HG02759 (cell line): ENCODE results near the gene TMEM255B.
"Not testable (repeated sequence)": the region's sequence is repeated elsewhere in the genome, so short reads cannot be mapped to it uniquely, and the experiment has no call there.

Source experiments
- ATAC-seq: cut with Tn5 transposase; IDR thresholded peaks from one replicate; pipeline ENCODE4 v1.9.1; 2021; ENCODE audit warnings: mild to moderate bottlenecking, moderate library complexity; ENCODE audit not compliant: unreplicated experiment

Gene TMEM255B

DNA sequence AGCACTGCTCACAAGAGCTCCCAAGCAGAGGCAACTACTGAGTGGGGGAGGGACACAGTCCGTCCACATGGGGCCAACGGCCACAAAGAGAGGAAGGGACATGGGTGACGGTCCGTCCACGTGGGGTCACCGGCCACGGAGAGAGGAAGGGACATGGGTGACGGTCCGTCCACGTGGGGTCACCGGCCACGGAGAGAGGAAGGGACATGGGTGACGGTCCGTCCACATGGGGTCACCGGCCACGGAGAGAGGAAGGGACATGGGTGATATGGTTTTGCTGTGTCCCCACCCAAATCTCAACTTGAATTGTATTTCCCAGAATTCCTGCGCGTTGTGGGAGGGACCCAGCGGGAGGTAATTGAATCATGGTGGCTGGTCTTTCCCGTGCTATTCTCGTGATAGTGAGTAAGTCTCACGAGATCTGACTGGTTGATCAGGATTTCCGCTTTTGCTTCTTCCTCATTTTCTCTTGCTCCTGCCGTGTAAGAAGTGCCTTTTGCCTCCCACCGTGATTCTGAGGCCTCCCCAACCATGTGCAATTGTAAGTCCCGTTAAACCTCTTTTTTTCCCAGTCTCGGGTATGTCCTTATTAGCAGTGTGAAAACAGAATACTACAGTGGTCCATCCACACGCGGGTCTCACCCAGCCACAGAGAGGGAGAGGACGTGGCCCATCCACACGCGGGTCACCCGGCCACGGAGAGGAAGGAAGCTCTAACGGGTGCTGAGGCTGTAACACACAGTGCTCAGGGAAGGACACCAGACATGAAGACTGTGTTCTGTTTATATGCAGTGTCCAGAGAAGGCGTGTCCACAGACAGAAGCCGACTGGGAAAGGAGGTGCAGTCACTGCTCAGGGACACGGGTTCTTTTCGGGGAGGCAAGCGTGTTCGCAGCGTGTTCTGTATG, 56.4 kb downstream of the TMEM255B start:
- ATAC-seq = no peak

DNA sequence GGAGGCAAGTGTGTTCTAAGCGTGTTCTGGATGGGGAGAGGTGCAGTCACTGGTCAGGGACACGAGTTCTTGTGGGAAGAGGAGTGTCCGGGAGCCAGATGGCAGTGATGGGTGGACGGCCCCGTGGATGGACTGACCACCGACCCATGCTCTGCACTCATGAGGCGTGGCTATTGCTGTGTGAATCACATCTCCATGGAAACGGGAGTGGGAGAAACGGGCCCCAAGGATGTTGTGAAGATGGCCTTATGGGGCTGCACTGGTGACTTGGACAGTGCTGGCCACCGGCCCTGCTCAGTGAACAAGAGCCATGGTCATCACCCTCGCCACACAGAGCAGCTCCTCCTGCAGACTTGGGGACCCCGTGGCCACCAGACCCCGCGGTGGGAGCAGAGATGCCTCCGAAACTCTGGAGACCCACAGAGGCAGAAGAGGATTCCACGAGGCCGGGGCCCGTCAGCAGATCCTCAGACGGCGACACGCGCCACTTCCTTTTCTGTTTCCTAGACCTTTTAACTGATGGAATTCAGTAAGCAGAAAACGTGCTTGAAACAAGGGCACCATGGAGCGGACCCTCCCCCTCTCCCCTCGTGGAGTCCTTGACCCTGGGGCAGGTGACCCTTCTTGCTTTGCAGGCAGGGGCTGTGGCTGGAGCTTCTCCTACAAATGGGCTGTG, 57.4 kb downstream of the TMEM255B start:
- no peak for ATAC-seq

DNA sequence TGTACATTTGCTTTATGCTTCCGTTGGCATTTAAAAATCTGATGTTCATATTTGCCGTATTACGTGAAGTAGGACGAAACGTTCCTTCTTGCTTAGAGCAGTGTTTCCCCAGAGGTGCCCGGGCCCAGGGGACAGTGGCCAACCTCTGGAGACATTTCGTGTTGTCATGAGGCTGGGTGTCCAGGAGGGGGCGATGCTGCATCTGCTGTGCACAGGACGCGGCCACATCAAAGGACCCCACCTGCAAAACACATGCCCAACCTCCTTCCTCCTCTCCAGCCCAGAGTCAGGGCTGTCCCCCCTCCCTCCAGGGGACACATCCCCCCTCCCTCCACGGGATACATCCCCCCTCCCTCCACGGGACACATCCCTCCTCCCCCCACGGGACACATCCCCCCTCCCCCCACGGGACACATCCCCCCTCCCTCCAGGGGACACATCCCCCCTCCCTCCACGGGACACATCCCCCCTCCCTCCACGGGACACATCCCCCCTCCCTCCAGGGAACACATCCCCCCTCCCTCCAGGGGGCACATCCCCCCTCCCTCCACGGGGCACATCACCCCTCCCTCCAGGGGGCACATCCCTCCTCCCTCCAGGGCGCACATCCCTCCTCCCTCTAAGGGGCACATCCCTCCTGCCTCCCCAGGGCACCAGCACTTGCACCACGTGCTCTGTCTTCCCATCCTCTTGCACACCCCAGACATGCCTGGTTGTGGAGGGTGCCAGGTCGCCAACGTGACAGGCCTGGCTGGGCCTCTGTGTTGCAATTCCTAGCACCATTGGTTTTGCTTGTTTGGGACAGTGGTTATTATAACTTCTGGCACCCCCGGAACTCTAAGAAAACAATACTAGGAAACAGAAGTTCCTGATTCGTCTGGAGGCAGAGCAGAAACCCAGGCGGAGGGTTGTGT, 58.2 kb downstream of the TMEM255B start:
- ATAC-seq = peak; percentile 54

DNA sequence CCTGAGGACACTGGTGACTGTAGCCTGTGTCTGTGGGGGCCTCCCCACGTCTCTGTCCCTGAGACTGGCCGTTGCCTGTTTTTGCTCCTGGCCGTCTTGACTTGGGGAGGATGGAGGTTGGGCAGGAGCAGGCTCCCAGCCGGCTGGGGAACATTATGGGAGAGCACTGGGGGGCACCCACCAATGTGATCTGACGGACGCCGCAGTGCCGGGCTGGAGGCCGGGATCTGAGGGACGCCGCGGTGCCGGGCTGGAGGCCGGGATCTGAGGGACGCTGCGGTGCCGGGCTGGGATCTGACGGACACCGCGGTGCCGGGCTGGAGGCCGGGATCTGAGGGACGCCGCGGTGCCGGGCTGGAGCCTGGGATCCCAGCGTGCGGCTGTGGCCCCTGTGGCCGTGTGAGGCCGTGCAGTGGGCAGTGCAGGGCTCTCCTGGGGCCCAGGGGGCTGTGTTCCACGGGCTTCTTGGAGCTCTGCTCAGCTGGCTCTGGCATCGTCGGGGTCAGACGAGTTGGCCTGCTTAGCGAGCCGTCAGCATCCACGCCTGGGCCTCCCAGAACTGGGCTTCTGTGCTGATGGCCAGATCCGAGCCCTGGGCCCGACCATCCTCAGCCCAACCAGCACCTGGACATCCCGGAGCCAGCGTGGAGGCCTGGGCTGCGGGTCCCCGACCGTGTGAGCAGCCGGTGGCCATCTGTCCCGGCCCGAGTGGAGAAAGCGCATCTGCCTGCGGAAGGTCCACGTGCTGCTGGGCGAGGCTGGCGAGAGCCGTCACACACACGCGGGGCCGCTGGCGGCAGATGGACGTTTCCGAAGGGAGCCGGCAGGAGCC, 59.0 kb downstream of the TMEM255B start:
- no peak for ATAC-seq

DNA sequence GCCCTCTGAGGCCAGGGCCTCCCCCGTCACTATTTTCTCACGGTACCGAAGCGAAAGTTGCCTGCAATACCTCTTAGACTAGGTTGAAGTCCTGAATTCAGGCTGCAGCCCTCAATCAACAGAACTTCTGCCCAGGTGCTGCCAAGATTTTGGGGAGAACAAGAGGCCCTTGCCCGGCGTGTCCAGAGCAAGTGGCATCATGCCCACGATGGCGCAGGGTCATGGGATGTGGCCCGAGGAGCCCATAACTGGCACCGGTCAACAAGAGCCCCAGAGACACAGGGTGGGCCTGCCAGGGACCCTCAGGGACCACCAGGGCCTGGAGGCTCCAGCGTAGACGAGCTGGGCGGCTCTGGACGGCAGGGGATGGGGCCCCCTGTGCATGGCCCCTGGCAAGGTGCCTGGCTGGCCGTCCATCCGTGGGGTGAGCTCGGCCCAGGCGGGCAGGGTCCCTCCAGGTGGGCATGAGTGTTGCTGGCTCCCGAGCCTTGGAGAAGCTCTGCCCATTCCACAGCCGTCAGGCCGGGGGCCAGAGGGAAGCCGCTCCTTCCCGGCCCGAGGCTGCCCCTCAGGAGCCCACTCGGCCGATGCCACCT, 59.8 kb downstream of the TMEM255B start:
- no peak for ATAC-seq

DNA sequence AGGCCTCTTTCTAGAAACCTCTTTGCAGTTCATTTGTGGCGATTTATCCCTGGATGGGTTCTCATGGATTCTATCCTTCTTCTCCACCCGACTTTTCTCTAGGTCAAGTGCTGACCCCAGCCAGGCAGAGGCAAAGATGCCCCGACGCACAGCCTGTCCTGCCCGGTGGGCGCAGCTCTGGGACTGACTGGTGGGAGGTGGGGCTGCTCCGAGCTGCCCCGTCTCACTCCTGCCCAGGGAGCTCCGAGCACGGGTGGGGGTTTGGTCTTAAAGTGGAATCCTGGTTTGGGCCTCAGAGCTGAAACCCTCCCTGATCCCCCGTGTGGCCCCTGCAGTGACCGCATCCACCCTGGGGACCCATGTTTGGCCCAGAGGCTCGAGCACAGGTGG, 60.3 kb downstream of the TMEM255B start:
- no peak for ATAC-seq

DNA sequence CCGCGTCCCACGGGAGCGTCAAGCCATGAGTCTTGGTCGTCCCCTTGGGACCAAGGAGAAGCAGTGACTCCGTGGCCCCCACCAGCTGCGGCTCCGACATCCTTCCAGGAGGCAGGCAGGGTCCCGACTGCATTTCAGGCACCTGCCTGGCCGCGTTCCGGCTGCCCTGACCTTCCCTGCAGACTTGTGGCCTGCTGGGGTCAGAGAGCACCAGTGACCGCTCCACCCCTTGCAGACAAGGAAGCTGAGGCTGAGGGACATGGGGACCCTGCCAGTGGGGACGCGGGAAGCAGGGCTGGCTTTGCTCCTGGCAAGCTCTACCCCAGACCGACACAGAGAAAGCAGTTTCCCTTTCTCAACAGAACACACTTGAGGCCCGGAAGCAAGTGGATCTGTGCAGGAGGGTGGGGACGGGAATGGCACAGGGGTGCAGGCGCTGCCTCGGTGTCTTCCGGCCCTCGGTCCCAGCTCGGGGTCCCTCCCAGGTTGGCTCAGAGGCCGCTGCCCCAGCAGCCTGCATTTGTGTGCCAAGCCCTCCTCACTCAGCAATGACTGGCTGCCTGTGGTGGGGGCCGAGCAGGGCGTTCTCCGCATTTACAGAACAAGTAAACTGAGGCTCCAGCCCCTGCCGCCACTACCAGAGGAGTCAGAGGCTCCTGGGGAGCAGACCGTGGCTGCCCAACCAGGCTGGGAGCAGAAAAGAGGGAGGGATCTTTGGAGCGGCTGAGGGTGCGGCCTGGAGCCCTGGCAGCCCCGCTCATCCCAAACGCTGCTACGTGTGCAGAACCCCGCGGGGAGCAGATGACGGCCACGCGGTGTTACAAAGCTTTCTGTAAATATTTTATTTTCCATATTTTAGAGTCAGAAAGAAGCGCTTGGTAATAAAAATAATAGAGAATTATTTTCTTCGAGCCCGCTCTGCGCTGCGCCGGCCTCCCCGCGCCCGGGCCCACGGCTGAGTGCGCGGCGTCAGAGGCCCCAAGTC, 61.0 kb downstream of the TMEM255B start:
- ATAC-seq = no peak

DNA sequence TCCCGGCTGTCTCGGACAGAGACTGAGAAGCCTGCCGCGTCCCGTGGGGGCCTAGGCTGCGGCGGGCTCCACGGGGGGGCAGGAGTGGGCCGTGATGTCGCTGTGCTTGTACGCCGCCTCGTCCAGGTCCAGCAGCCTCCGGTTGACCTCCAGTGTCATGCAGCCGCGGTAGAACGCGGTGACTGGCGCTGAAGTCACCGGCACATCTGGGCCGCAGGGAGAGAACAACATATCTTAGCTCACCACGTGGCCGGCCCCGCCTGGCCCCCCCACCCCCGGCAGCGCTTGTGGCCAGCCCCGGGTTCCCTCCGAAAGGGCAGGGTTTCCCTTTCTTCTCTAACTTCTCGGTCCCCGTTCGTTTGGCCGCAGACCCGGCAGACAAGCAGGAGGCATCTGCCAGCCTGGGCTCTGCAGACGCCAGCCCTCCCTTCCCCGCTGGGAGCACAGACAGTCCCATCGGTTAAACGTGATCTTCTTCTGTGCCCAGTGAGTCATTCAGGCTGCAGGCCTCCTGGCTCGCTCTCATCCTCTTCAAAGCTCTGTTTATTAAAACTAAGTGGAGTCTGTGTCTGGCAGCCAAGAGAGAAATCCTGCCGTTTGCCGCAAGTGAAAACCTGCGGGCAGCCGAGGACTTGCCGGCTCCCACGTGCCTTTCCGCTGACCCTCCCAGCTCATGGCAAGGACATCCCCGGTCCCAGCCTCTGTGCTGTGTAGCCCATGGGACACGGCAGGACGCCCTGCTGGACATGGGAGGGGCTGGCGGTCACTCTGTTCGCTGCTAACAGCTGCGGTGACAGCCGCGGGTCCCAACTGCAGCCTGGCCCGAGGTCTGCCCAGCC, 62.0 kb downstream of the TMEM255B start:
- ATAC-seq = no peak

DNA sequence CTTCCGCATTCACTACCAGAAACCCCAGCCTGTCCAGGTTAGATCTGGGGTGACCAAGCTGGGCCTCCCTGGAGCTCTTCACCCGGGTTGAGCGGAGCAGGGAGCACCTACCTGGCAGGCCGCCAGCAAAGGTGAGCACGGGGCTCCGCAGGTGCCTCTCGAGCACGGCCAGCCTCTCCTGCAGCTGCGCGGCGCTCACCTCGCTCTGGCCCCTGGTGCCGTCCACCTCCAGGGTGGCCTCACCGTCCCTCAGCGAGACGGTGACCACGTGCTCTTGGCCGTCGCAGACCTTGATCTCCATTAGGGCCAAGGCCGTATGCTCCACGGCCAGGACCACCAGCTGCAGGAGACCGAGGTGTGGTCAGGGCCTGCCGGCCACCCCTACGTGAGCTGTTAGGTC, 62.8 kb downstream of the TMEM255B start:
- ATAC-seq = no peak

DNA sequence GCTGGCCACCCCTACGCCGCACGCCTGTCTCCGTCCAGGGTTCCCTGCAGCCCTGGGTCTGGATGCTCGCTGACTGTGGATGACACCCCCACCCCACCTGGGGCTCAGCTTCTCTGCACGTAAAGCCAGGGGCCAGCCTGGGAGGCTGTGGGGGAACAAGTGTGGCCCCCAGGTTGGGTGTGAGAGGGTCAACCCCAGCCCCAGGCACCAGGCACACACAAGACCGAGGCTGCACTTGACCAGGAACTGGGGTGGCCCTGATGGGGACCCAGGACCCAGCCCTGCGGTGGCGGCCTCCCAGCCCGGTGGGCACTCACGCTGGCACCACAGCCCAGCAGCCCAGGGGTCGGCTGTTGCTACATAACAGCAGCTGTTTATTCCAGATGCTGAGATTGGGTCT, 63.2 kb downstream of the TMEM255B start:
- ATAC-seq = no peak

DNA sequence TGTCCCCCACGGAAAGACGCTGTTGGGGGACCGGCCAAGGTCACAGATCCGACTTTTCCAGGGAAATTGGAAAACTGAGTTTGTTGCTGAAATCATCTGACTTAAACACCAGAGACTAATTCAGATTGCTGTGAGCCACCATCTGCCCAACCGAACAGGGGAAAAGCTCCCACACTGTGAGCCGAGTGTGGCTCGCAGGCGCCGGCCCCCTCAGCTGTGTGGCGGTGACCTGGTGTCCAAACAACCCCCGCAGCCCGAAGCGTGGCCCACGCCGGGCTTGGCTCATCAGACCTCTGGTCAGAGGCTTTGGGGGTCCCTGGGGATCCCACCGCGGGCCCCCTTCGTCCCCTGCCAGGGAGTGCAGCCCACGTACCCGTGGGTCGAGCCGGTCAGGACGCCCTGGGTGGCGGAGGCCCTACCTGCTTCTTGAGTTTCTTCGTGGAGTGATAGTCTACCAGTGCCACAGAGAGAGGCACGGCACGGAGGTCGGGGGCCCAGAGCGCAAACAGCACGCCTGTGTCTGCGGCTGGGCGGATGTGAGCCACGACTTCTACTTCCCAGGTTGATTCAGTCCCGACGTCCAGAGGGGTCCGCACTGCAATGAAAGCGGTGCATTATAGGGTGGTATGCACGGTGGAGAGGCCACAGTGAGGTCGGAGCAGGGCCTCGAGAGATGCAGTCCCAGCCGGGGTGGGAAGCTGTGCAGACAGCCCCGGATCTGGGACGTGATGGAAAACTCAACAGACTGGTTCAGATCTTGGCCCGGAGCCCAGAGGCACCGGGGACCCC, 64.1 kb downstream of the TMEM255B start:
- no peak for ATAC-seq

DNA sequence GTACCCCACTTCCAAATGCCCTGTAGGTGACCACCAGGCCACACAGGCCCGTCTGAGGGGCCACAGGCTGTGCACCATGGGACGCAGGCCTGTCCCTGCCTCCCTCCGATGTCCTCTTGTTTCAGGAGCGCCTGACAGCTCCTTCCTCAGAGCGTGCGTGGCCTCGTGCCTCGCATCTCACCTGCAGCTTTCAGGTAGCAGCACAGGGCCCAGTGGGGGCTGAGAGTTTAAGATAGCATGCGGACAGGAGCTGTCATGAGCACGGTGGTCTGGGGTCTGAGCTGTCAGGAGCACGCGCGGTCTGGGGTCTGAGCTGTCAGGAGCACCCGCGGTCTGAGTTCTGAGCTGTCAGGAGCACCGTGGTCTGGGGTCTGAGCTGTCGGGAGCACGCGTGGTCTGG, 64.7 kb downstream of the TMEM255B start:
- ATAC-seq = no peak

DNA sequence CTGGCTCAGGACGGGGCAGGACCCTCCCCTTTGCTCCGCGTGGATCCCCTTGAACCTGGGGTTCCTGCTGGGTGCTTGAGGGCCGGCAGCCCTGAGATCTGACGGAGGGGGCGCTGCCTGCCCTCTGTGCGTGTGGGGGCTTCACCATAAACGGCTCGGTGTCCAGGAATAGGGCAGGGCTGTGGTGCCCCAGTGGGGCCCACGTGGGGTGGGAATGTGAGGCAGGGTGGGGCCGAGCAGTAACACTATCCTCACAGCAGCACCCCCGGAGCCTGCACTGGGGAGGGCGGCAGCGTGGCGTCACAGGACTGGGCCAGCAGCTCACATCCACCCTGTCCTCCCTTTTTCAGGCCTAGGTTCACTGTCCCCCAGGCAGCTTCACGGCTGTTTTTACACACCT, 66.8 kb downstream of the TMEM255B start:
- ATAC-seq = no peak

DNA sequence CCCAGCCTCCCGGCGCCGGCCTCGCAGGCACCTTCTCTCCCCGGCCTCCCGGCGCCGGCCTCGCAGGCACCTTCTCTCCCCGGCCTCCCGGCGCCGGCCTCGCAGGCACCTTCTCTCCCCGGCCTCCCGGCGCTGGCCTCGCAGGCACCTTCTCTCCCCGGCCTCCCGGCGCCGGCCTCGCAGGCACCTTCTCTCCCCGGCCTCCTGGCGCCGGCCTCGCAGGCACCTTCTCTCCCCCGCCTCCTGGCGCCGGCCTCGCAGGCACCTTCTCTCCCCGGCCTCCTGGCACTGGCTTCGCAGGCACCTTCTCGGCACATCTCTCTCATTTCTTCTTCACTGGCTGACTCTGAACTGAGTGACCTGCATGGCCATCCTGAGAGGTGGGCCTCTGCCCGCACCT, 67.4 kb downstream of the TMEM255B start:
- not testable (repeated sequence) for ATAC-seq

DNA sequence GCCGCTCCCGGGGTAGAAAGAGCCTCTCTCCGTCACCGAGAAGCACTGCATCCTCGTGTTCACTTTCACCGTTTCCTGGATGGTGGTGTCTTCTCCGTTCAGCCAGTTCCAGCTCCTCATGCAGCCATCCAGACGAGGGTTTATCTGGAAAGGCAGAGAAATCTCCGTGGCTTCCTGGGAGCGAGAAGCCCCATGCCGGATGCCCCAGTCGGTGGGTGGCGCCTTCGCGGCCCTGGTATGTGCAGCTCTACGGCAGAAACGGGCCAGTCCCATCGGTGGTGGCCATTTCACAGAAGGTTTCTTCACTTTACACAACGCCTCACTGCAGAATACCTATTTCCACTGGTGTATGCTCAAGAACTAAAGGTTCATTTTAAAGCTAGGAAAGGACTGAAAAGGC, 68.0 kb downstream of the TMEM255B start:
- no peak for ATAC-seq

DNA sequence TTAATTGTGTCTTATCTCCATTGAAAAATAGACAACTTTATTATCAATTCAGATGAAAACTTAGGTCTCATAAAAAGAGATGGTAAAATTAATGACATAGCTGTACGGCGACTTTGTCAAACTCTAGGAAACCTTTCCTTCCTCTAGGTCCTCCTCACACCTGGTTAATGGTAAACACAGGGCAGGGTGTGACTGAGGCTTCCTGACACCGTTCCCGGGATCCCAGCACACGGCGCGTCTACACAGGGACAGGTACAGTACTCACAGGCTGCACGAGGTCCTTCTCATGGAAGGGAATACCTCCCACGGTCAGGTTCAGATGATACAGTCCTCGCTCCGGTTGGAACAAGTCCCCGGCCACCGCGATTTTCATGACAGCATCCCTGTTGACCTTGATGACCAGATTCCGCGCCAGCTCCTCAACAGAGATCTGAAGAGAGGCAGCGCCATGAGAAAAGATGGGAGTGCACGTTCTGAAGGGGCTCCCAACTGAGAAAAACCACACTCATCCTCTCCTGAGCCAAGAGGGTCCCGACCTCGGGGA, 69.3 kb downstream of the TMEM255B start:
- no peak for ATAC-seq

DNA sequence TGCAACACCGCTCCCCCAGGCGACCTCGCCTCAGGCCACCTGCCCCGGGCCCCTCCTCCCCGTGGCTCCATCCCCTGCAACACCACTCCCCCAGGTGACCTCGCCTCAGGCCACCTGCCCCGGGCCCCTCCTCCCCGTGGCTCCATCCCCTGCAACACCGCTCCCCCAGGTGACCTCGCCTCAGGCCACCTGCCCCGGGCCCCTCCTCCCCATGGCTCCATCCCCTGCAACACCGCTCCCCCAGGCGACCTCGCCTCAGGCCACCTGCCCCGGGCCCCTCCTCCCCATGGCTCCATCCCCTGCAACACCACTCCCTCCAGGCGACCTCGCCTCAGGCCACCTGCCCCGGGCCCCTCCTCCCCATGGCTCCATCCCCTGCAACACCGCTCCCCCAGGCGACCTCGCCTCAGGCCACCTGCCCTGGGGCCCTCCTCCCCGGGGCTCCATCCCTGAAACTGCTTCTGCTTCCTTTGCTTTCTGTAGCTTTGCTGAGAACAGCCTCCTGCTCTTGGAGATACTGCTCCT, 71.5 kb downstream of the TMEM255B start:
- not testable (repeated sequence) for ATAC-seq
